DOHH2 (cell line): ENCODE data around the gene DKKL1.

Experiments
- H3F3A ChIP-seq: fragments of 200-600 bp; sonication (generic), shearing (Covaris generic); 2 replicates; pipeline ENCODE4 v1.6.0; 2016; ENCODE audit warnings: antibody characterized with exemption, mild to moderate bottlenecking; ENCODE audit not compliant: control insufficient read depth, insufficient read depth
- H3K27ac ChIP-seq: fragments of 200-600 bp; sonication (generic); 2 replicates; pipeline ENCODE4 v1.5.1; 2014; ENCODE audit warnings: low read depth, mild to moderate bottlenecking, low read length, moderate library complexity
- H3K27me3 ChIP-seq: fragments of 200-600 bp; sonication (generic); 2 replicates; pipeline ENCODE4 v1.6.1; 2014; ENCODE audit warnings: mild to moderate bottlenecking, low read length, mixed read lengths; ENCODE audit not compliant: control insufficient read depth
- H3K36me3 ChIP-seq: fragments of 200-600 bp; sonication (generic); 2 replicates; pipeline ENCODE4 v1.6.1; 2014; ENCODE audit warnings: mild to moderate bottlenecking, low read length, moderate library complexity, mixed read lengths; ENCODE audit not compliant: control insufficient read depth
- H3K4me1 ChIP-seq: fragments of 200-600 bp; sonication (generic); 2 replicates; pipeline ENCODE4 v1.6.1; 2014; ENCODE audit warnings: mild to moderate bottlenecking, low read length, mixed read lengths; ENCODE audit not compliant: control insufficient read depth
- H3K4me2 ChIP-seq: fragments of 200-600 bp; sonication (generic); 2 replicates; pipeline ENCODE4 v1.6.0; 2014; ENCODE audit warnings: mild to moderate bottlenecking, low read length, moderate library complexity
- H3K4me3 ChIP-seq: fragments of 200-600 bp; sonication (generic); 2 replicates; pipeline ENCODE4 v1.5.1; 2014; ENCODE audit warnings: mild to moderate bottlenecking, low read length, mixed read lengths
- H3K79me2 ChIP-seq: fragments of 200-600 bp; sonication (generic); 2 replicates; pipeline ENCODE4 v1.6.1; 2014; ENCODE audit warnings: mild to moderate bottlenecking, low read length, mixed read lengths; ENCODE audit not compliant: control insufficient read depth
- H3K9me2 ChIP-seq: fragments of 200-600 bp; sonication (generic); replicated peaks from 2 replicates; pipeline ENCODE4 v1.6.1; 2014; ENCODE audit warnings: mild to moderate bottlenecking, low read length, mixed read lengths; ENCODE audit not compliant: control insufficient read depth
- H3K9me3 ChIP-seq: fragments of 200-600 bp; sonication (generic); 2 replicates; pipeline ENCODE4 v1.6.1; 2014; ENCODE audit warnings: antibody characterized with exemption, low read length, mixed read lengths; ENCODE audit not compliant: control insufficient read depth, insufficient read depth
- H4K20me1 ChIP-seq: fragments of 200-600 bp; sonication (generic); 2 replicates; pipeline ENCODE4 v1.6.0; 2014; ENCODE audit warnings: low read depth, mild to moderate bottlenecking, antibody characterized with exemption, low read length, moderate library complexity; ENCODE audit not compliant: control insufficient read depth, insufficient read depth
- CTCF ChIP-seq: fragments of 200-600 bp; sonication (generic); IDR thresholded peaks from one replicate; pipeline ENCODE4 v1.5.1; 2014; ENCODE audit warnings: antibody characterized with exemption, mild to moderate bottlenecking, low read depth, low read length; ENCODE audit not compliant: poor library complexity, severe bottlenecking
- EZH2phosphoT487 ChIP-seq: fragments of 200-600 bp; sonication (generic); IDR thresholded peaks from 2 replicates; pipeline ENCODE4 v1.6.1; 2017; ENCODE audit warnings: borderline replicate concordance, mild to moderate bottlenecking, antibody characterized with exemption, low read length, moderate library complexity, mixed read lengths

Gene DKKL1

GRCh38 chr19:49393881-49394280 lies 30.2 kb downstream of the DKKL1 start:
- Histone ChIP-seq H3K4me2 (no peak overlapping the region), H3K4me1 (peaks cover 37% of the 10 kb centered on the region), H3K9me2 (no peaks in the 10 kb centered on the region), H4K20me1 (no peaks in the 10 kb centered on the region), H3K79me2 (no peaks in the 10 kb centered on the region), H3K9me3 (no peaks in the 10 kb centered on the region), H3K36me3 (no peaks in the 10 kb centered on the region), H3F3A (peaks cover 6% of the 10 kb centered on the region), H3K27ac (no peak overlapping the region), H3K4me3 (no peak overlapping the region), H3K27me3 (no peaks in the 10 kb centered on the region)
- TF ChIP-seq CTCF (no peak), EZH2phosphoT487 (no peak)

- Histone ChIP-seq H4K20me1 (no peaks in the 10 kb centered on the region), H3K4me1 (peaks cover 26% of the 10 kb centered on the region), H3K4me3 (no peak overlapping the region), H3K4me2 (no peak overlapping the region), H3F3A (peaks cover 6% of the 10 kb centered on the region), H3K9me2 (no peaks in the 10 kb centered on the region), H3K27me3 (no peaks in the 10 kb centered on the region), H3K27ac (no peak overlapping the region), H3K79me2 (no peaks in the 10 kb centered on the region), H3K36me3 (no peaks in the 10 kb centered on the region), H3K9me3 (no peaks in the 10 kb centered on the region)
- no peak for TF ChIP-seq EZH2phosphoT487
- no peak for TF ChIP-seq CTCF
Observed at GRCh38 chr19:49395581-49396407, 32.1 kb downstream of the DKKL1 start.

GRCh38 chr19:49396738-49397505 lies 33.2 kb downstream of the DKKL1 start:
- no peaks in the 10 kb centered on the region for H3K9me2 ChIP-seq
- no peaks in the 10 kb centered on the region for H3K79me2 ChIP-seq
- no peak overlapping the region for H3K4me2 ChIP-seq
- H3K36me3 ChIP-seq, result no peaks in the 10 kb centered on the region
- H3K4me1 ChIP-seq, result peaks cover 15% of the 10 kb centered on the region
- H3K4me3 ChIP-seq, result no peak overlapping the region
- no peak for TF ChIP-seq EZH2phosphoT487
- no peak for TF ChIP-seq CTCF
- no peaks in the 10 kb centered on the region for H3F3A ChIP-seq
- no peaks in the 10 kb centered on the region for H3K9me3 ChIP-seq
- H3K27ac ChIP-seq, result no peak overlapping the region
- no peaks in the 10 kb centered on the region for H4K20me1 ChIP-seq
- H3K27me3 ChIP-seq, result no peaks in the 10 kb centered on the region
